ENCODE measurements around the gene PRPF6. TPM values are rescaled to one million over a fixed set of nuclear protein-coding genes. Genes with fewer than 3 reads are reported as not detected.

PRPF6 gene
- total and polyA plus RNA-seq, 2 of the 13 experiments (the other 11 are each of a cell fraction or from before 2014, with no cell fraction given), result 63.7 to 101 TPM

DNA sequence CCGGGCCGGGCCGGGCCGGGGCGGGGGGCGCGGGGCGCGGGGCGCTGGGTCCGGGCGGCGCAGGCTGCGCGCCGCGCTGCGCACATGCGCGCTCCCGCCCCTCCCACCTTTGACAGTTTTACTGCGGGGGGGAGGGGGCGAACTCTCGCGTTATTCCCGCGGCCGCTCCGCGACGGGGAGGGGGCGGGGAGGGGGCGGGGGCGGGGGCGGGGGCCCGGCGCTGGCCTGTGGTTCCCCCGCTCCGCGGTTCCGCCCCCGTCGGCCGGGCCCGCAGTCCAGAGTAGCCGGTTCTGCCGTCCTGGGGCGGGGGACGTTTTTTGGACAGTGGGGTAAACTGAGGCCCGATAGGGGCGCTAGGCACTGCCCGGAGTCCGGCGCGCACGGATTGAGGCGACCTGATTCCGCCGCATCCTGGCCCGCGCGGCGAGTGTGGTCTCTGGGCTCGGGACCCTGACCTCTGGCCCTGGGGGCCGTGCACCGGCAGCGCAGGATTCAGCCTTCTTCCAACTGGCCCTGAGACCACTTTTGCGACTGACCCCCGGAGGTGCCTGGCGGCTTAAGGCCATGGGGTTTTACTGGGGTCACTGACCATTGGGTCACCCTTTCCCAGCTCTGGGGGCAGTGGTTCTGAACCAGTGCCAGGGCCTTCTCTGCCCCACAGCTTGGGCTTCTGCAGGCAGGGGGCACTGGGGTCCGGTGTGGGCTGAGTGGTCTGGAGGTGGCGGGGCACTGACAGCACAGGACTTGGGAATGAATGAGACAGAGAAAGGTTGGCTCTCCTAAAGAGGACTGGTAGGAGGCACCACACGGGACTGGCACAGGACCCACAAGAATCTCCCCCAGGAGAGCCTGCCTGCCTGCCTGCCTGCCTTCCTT, 10.9 kb upstream of the PRPF6 start, which contains the start of gene ZNF512B (continued):
- peak; percentile 25; the same call in 1 of the 2 replicates for TF ChIP-seq ZNF431 (CRISPR knock-in tag; IDR thresholded peaks at IDR 0.05; ENCODE audit: borderline replicate concordance, low read depth)
- no peak for TF ChIP-seq ZNF441 (CRISPR knock-in tag; IDR thresholded peaks at IDR 0.05; ENCODE audit: borderline replicate concordance)
- no peak for TF ChIP-seq TBX3 (IDR thresholded peaks at IDR 0.05; ENCODE audit: borderline replicate concordance)
- TF ChIP-seq MXI1 (IDR thresholded peaks at IDR 0.05; ENCODE audit: borderline replicate concordance, low read depth, low read length), result peak; percentile 93
- no peak for TF ChIP-seq ZNF703 (CRISPR knock-in tag; IDR thresholded peaks at IDR 0.05; ENCODE audit: borderline replicate concordance)
- TF ChIP-seq ISX (CRISPR knock-in tag; conservative IDR thresholded peaks at IDR 0.05), result no peak
- TF ChIP-seq SMYD3 (CRISPR knock-in tag; IDR thresholded peaks at IDR 0.05), result no peak
- TF ChIP-seq SP1 (IDR thresholded peaks at IDR 0.05), result no peak
- TF ChIP-seq SP1 (CRISPR knock-in tag; IDR thresholded peaks at IDR 0.05), result peak; percentile 38; the same call in 1 of the 2 replicates
- no peak for TF ChIP-seq CENPX (CRISPR knock-in tag; IDR thresholded peaks at IDR 0.05)
- TF ChIP-seq, protein P1, sequence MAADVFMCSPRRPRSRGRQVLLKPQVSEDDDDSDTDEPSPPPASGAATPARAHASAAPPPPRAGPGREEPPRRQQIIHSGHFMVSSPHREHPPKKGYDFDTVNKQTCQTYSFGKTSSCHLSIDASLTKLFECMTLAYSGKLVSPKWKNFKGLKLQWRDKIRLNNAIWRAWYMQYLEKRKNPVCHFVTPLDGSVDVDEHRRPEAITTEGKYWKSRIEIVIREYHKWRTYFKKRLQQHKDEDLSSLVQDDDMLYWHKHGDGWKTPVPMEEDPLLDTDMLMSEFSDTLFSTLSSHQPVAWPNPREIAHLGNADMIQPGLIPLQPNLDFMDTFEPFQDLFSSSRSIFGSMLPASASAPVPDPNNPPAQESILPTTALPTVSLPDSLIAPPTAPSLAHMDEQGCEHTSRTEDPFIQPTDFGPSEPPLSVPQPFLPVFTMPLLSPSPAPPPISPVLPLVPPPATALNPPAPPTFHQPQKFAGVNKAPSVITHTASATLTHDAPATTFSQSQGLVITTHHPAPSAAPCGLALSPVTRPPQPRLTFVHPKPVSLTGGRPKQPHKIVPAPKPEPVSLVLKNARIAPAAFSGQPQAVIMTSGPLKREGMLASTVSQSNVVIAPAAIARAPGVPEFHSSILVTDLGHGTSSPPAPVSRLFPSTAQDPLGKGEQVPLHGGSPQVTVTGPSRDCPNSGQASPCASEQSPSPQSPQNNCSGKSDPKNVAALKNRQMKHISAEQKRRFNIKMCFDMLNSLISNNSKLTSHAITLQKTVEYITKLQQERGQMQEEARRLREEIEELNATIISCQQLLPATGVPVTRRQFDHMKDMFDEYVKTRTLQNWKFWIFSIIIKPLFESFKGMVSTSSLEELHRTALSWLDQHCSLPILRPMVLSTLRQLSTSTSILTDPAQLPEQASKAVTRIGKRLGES (CRISPR knock-in tag; IDR thresholded peaks at IDR 0.05; ENCODE audit: borderline replicate concordance), result no peak
- TF ChIP-seq, protein P2, sequence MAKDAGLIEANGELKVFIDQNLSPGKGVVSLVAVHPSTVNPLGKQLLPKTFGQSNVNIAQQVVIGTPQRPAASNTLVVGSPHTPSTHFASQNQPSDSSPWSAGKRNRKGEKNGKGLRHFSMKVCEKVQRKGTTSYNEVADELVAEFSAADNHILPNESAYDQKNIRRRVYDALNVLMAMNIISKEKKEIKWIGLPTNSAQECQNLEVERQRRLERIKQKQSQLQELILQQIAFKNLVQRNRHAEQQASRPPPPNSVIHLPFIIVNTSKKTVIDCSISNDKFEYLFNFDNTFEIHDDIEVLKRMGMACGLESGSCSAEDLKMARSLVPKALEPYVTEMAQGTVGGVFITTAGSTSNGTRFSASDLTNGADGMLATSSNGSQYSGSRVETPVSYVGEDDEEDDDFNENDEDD (CRISPR knock-in tag; IDR thresholded peaks at IDR 0.05; ENCODE audit: borderline replicate concordance), result no peak
- peak; percentile 9 for TF ChIP-seq YY1 (IDR thresholded peaks at IDR 0.05; ENCODE audit: insufficient read depth, insufficient replicate concordance, low read depth, low read length)
- no peak for TF ChIP-seq ZMYM2 (CRISPR knock-in tag; IDR thresholded peaks at IDR 0.05)
- TF ChIP-seq ZNF563 (CRISPR knock-in tag; IDR thresholded peaks at IDR 0.05), result peak; percentile 86; the same call in 1 of the 2 replicates
- TF ChIP-seq FOXP1 (IDR thresholded peaks at IDR 0.05), result no peak
- no peak for TF ChIP-seq FOXP1 (CRISPR knock-in tag; IDR thresholded peaks at IDR 0.05)
- no peak for TF ChIP-seq FOSL1 (CRISPR knock-in tag; IDR thresholded peaks at IDR 0.05; ENCODE audit: borderline replicate concordance)
- 0 out of 2 replicates have a peak, but pooled peaks have one; percentile 32 for TF ChIP-seq ZSCAN22 (CRISPR knock-in tag; IDR thresholded peaks at IDR 0.05)
- TF ChIP-seq, protein P3, sequence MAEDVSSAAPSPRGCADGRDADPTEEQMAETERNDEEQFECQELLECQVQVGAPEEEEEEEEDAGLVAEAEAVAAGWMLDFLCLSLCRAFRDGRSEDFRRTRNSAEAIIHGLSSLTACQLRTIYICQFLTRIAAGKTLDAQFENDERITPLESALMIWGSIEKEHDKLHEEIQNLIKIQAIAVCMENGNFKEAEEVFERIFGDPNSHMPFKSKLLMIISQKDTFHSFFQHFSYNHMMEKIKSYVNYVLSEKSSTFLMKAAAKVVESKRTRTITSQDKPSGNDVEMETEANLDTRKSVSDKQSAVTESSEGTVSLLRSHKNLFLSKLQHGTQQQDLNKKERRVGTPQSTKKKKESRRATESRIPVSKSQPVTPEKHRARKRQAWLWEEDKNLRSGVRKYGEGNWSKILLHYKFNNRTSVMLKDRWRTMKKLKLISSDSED (CRISPR knock-in tag; IDR thresholded peaks at IDR 0.05), result no peak
- no peak for TF ChIP-seq CENPT (CRISPR knock-in tag; IDR thresholded peaks at IDR 0.05; ENCODE audit: low read depth)
- TF ChIP-seq, protein P4, sequence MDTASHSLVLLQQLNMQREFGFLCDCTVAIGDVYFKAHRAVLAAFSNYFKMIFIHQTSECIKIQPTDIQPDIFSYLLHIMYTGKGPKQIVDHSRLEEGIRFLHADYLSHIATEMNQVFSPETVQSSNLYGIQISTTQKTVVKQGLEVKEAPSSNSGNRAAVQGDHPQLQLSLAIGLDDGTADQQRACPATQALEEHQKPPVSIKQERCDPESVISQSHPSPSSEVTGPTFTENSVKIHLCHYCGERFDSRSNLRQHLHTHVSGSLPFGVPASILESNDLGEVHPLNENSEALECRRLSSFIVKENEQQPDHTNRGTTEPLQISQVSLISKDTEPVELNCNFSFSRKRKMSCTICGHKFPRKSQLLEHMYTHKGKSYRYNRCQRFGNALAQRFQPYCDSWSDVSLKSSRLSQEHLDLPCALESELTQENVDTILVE (CRISPR knock-in tag; IDR thresholded peaks at IDR 0.05), result no peak
- peak; percentile 75 for TF ChIP-seq SP4 (CRISPR knock-in tag; IDR thresholded peaks at IDR 0.05)

All from HepG2 (cell line).